A549 treated with RU486 at 1 μM for 4 hours (cell line): ENCODE results near the gene DNAH6. TPM values are rescaled to one million over a fixed set of nuclear protein-coding genes. Genes with fewer than 3 reads are reported as not detected.

Source experiments
- total RNA-seq: library from RNA; stranded (reverse); fragments of 200-300 nt; extraction: Qiagen RNA extraction; gene quantifications from 5 replicates; pipeline ENCODE4 v1.2.3, GENCODE V29; 2022; ENCODE audit warnings: low read depth

Gene DNAH6, protein sequence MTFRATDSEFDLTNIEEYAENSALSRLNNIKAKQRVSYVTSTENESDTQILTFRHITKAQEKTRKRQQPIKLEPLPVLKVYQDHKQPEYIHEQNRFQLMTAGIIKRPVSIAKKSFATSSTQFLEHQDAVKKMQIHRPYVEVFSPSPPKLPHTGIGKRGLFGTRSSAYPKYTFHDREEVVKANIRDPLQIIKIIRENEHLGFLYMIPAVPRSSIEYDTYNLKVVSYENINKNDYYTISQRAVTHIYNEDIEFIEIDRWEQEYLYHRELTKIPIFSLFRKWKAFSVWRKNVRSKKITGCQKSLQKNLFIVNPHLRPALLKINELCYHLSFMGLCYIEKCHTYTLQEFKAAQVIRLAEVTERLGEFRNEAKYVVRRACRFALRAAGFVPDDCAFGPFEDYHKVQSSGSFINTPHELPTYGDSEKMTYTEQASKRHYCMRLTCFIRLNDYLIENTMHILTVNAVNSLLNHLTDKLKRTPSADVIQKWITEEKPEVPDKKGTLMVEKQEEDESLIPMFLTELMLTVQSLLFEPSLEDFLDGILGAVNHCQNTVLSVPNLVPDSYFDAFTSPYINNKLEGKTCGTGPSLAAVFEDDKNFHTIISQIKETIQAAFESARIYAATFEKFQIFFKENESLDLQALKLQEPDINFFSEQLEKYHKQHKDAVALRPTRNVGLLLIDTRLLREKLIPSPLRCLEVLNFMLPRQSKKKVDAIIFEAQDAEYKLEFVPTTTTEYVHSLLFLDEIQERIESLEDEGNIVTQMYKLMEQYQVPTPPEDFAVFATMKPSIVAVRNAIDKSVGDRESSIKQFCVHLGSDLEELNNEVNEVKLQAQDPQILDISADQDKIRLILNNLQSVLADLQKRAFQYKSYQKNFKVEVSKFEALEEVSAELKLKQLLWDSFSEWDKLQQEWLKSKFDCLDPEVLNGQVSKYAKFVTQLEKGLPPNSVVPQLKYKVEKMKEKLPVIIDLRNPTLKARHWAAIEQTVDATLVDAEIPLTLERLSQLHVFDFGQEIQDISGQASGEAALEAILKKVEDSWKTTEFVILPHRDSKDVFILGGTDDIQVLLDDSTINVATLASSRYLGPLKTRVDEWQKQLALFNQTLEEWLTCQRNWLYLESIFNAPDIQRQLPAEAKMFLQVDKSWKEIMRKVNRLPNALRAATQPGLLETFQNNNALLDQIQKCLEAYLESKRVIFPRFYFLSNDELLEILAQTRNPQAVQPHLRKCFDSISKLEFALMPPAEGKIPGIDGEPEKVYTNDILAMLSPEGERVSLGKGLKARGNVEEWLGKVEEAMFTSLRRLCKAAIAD (N-terminal part only)
- total RNA-seq, result 0.09 to 0.19 TPM (median 0.11 TPM) in 4 of 5 replicates, not detected in the other

DNA sequence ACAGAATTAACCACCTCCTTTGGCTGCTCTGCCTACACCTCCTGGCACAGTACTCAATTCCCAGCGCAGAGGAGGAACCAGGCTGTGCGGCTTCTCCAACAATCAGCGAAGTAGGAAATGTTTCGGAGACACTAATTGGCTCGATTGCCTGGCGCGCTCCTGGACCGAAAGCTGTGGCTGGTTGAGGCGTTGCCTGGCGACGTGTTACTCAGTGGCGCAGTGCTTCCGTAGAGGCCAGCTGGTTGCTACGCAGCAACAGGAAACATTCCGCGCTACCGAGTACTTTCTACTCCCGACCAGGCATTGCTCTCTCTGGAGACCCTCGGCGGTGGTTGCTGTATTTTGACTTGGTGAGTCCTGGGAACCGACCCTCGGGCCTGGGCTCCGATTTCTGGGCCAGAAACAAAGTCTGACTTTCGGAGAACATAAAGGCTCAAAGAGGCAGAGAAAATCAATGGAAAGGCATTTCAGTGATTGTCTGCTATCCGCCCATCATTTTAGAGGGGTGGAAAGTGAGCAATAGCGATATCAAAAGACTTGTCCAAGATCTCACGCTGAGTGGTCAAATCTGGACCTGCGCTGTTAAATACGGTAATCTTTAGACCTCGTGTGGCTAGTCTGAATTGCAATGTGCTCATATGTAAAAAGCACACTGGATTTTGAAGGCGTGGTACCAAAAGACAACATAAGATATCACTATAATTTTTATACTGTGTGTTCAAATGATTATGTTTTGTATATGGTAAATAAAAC, at the start of gene DNAH6:
DNAH6 (plus strand) TSS at position 265 of the 753 bp plus-strand sequence. CDS start 1,329 bp downstream, outside the sequence.

Other genes with a start within 250 kb of the DNAH6 start
- gene SUCLG1, start 57.2 kb upstream of the DNAH6 start, total RNA-seq, result 89.0 to 99.3 TPM (median 92.5 TPM) in 5 replicates